ENCODE results near the gene BCL2L12. TPM values are rescaled to one million over a fixed set of nuclear protein-coding genes. Genes with fewer than 3 reads are reported as not detected.

BCL2L12 gene
- total and polyA plus RNA-seq, 4 donors: 0.89 to 15.0 (median 7.9) TPM

GRCh38 chr19:49641688-49642491 is 23.8 kb upstream of the BCL2L12 start, which contains the start of gene SCAF1:
TSS of gene SCAF1 (plus strand) at chr19:49642209. CDS start at chr19:49645027, 2,818 bp downstream.
- peaks cover 24% of the 10 kb centered on the region for H3K36me3 ChIP-seq (ENCODE audit: control insufficient read depth, insufficient read depth, low read length)
- peaks cover 48% of the 10 kb centered on the region for H3K4me1 ChIP-seq (ENCODE audit: control insufficient read depth, insufficient read depth, low read length)
- peak; percentile 93 to 100 (median 98) for DNase-seq (ENCODE audit: low read depth in 4 of 6, low spot score in 6 of 6)
- H3K9me3 ChIP-seq (ENCODE audit: control insufficient read depth, insufficient read depth, low read length): no peaks in the 10 kb centered on the region
- H3K4me3 ChIP-seq (ENCODE audit: low read depth, low read length): peak within 1 kb of the TSS; percentile 99
- under 1% methylated on average over 87 of the region's 87 CpGs for WGBS (ENCODE audit: insufficient coverage)
- peak within 1 kb of the TSS; percentile 100 for H3K27ac ChIP-seq (ENCODE audit: low read depth, low read length)
- peaks cover 2% of the 10 kb centered on the region for H3K27me3 ChIP-seq (ENCODE audit: control insufficient read depth, insufficient read depth, low read length)

GRCh38 chr19:49642492-49643035 is 23.2 kb upstream of the BCL2L12 start:
- peak overlapping the region; percentile 100 for H3K27ac ChIP-seq (ENCODE audit: low read depth, low read length)
- peaks cover 31% of the 10 kb centered on the region for H3K36me3 ChIP-seq (ENCODE audit: control insufficient read depth, insufficient read depth, low read length)
- WGBS (ENCODE audit: insufficient coverage): 2% methylated on average over 3 of the region's 5 CpGs
- peak in 1 of 6 donors; percentile 42 for DNase-seq (ENCODE audit: low read depth in 4 of 6, low spot score in 6 of 6)
- peak overlapping the region; percentile 99 for H3K4me3 ChIP-seq (ENCODE audit: low read depth, low read length)
- H3K9me3 ChIP-seq (ENCODE audit: control insufficient read depth, insufficient read depth, low read length): no peaks in the 10 kb centered on the region
- H3K4me1 ChIP-seq (ENCODE audit: control insufficient read depth, insufficient read depth, low read length): peaks cover 46% of the 10 kb centered on the region
- peaks cover 2% of the 10 kb centered on the region for H3K27me3 ChIP-seq (ENCODE audit: control insufficient read depth, insufficient read depth, low read length)

GRCh38 chr19:49643466-49643865 is 22.3 kb upstream of the BCL2L12 start:
- H3K27me3 ChIP-seq (ENCODE audit: control insufficient read depth, insufficient read depth, low read length): no peaks in the 10 kb centered on the region
- no peak overlapping the region for H3K4me3 ChIP-seq (ENCODE audit: low read depth, low read length)
- H3K36me3 ChIP-seq (ENCODE audit: control insufficient read depth, insufficient read depth, low read length): peaks cover 40% of the 10 kb centered on the region
- no peaks in the 10 kb centered on the region for H3K9me3 ChIP-seq (ENCODE audit: control insufficient read depth, insufficient read depth, low read length)
- DNase-seq (ENCODE audit: low read depth in 4 of 6, low spot score in 6 of 6): no peak
- peaks cover 39% of the 10 kb centered on the region for H3K4me1 ChIP-seq (ENCODE audit: control insufficient read depth, insufficient read depth, low read length)
- 81% methylated on average over 2 of the region's 2 CpGs for WGBS (ENCODE audit: insufficient coverage)
- H3K27ac ChIP-seq (ENCODE audit: low read depth, low read length): no peak overlapping the region

- H3K27me3 ChIP-seq (ENCODE audit: control insufficient read depth, insufficient read depth, low read length): no peaks in the 10 kb centered on the region
- H3K4me1 ChIP-seq (ENCODE audit: control insufficient read depth, insufficient read depth, low read length): peaks cover 23% of the 10 kb centered on the region
- no peak overlapping the region for H3K27ac ChIP-seq (ENCODE audit: low read depth, low read length)
- no peaks in the 10 kb centered on the region for H3K9me3 ChIP-seq (ENCODE audit: control insufficient read depth, insufficient read depth, low read length)
- H3K4me3 ChIP-seq (ENCODE audit: low read depth, low read length): no peak overlapping the region
- no peak for DNase-seq (ENCODE audit: low read depth in 4 of 6, low spot score in 6 of 6)
- 98% methylated on average over 11 of the region's 11 CpGs for WGBS (ENCODE audit: insufficient coverage)
- peaks cover 58% of the 10 kb centered on the region for H3K36me3 ChIP-seq (ENCODE audit: control insufficient read depth, insufficient read depth, low read length)
Observed at GRCh38 chr19:49645592-49645991, 20.1 kb upstream of the BCL2L12 start.

GRCh38 chr19:49645995-49646394 is 19.7 kb upstream of the BCL2L12 start:
- 94% methylated on average over 12 of the region's 13 CpGs for WGBS (ENCODE audit: insufficient coverage)
- peaks cover 19% of the 10 kb centered on the region for H3K4me1 ChIP-seq (ENCODE audit: control insufficient read depth, insufficient read depth, low read length)

GRCh38 chr19:49646586-49646985 is 19.1 kb upstream of the BCL2L12 start:
- no peak overlapping the region for H3K4me3 ChIP-seq (ENCODE audit: low read depth, low read length)
- no peak for DNase-seq (ENCODE audit: low read depth in 4 of 6, low spot score in 6 of 6)

More at GRCh38 chr19:49645995-49646394, 19.7 kb upstream of the BCL2L12 start:
- H3K27ac ChIP-seq (ENCODE audit: low read depth, low read length): no peak overlapping the region
- H3K36me3 ChIP-seq (ENCODE audit: control insufficient read depth, insufficient read depth, low read length): peaks cover 62% of the 10 kb centered on the region
- no peak for DNase-seq (ENCODE audit: low read depth in 4 of 6, low spot score in 6 of 6)
- H3K9me3 ChIP-seq (ENCODE audit: control insufficient read depth, insufficient read depth, low read length): no peaks in the 10 kb centered on the region
- H3K4me3 ChIP-seq (ENCODE audit: low read depth, low read length): no peak overlapping the region
- no peaks in the 10 kb centered on the region for H3K27me3 ChIP-seq (ENCODE audit: control insufficient read depth, insufficient read depth, low read length)

GRCh38 chr19:49651029-49651819 is 14.5 kb upstream of the BCL2L12 start:
- Histone ChIP-seq H3K36me3 (ENCODE audit: control insufficient read depth, insufficient read depth, low read length) (peaks cover 91% of the 10 kb centered on the region), H3K4me1 (ENCODE audit: control insufficient read depth, insufficient read depth, low read length) (no peaks in the 10 kb centered on the region), H3K9me3 (ENCODE audit: control insufficient read depth, insufficient read depth, low read length) (no peaks in the 10 kb centered on the region), H3K27ac (ENCODE audit: low read depth, low read length) (no peak overlapping the region), H3K27me3 (ENCODE audit: control insufficient read depth, insufficient read depth, low read length) (no peaks in the 10 kb centered on the region), H3K4me3 (ENCODE audit: low read depth, low read length) (no peak overlapping the region)
- no peak for DNase-seq (ENCODE audit: low read depth in 4 of 6, low spot score in 6 of 6)
- WGBS (ENCODE audit: insufficient coverage): 96% methylated on average over 62 of the region's 72 CpGs

More at GRCh38 chr19:49646586-49646985, 19.1 kb upstream of the BCL2L12 start:
- Histone ChIP-seq H3K9me3 (ENCODE audit: control insufficient read depth, insufficient read depth, low read length) (no peaks in the 10 kb centered on the region), H3K27ac (ENCODE audit: low read depth, low read length) (no peak overlapping the region), H3K4me1 (ENCODE audit: control insufficient read depth, insufficient read depth, low read length) (peaks cover 13% of the 10 kb centered on the region), H3K27me3 (ENCODE audit: control insufficient read depth, insufficient read depth, low read length) (no peaks in the 10 kb centered on the region), H3K36me3 (ENCODE audit: control insufficient read depth, insufficient read depth, low read length) (peaks cover 67% of the 10 kb centered on the region)
- 94% methylated on average over 11 of the region's 17 CpGs for WGBS (ENCODE audit: insufficient coverage)

- WGBS (ENCODE audit: insufficient coverage): 95% methylated on average over 99 of the region's 110 CpGs
- Histone ChIP-seq H3K36me3 (ENCODE audit: control insufficient read depth, insufficient read depth, low read length) (peaks cover 91% of the 10 kb centered on the region), H3K27me3 (ENCODE audit: control insufficient read depth, insufficient read depth, low read length) (no peaks in the 10 kb centered on the region)
Observed at GRCh38 chr19:49651820-49652550, 13.7 kb upstream of the BCL2L12 start.

More at GRCh38 chr19:49651820-49652550, 13.7 kb upstream of the BCL2L12 start:
- Histone ChIP-seq H3K9me3 (ENCODE audit: control insufficient read depth, insufficient read depth, low read length) (no peaks in the 10 kb centered on the region), H3K27ac (ENCODE audit: low read depth, low read length) (no peak overlapping the region), H3K4me1 (ENCODE audit: control insufficient read depth, insufficient read depth, low read length) (no peaks in the 10 kb centered on the region), H3K4me3 (ENCODE audit: low read depth, low read length) (no peak overlapping the region)
- DNase-seq (ENCODE audit: low read depth in 4 of 6, low spot score in 6 of 6): no peak
